ENCODE data around the gene SPAG9.
A peak's percentile ranks its signal among the peaks of the same experiment; 100 is the strongest.

DNA sequence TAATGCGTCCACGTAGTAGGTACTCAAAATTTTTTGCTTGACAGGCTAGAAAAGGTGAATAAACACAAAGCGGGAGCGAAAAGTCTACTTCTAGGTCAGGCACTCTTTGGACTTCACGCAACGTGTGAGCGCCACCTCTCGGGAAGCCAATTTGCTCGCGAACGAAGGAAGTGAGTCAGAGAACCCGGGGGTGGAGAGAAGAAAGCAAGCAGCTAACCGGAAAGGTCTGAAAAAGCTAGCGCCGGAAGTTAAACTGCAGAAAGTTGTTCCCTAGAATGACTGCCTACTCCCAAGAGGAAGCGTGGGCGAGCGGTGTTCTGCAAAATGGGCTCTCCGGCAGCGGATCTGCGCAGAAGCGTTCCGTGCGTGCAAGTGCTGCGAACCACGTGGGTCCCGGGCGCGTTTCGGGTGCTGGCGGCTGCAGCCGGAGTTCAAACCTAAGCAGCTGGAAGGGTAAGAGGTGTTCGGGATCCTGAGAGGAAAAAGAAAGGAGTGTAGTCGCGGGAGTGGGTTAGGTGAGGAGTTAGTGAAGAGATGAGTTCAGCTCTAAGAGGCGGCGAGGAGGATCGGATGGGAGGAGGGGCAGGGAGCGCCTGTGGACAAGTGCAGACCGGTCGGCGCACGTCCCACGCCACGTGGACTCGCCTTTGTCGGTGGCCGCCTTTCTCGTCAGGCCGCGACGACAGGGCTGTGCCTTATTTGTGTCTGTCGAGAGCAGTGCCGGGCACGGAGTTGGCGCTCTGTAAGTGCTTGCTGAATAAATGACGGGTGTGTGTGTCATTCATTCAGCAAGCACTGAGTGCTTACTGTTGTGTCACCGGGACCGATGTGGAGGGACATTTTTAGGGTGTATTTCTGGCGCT lies 32.8 kb upstream of the SPAG9 start, which contains the start of gene NME1:
- TF ChIP-seq FOXM1 (IDR thresholded peaks at IDR 0.05; ENCODE audit: borderline replicate concordance) = no peak
- peak; percentile 95 for TF ChIP-seq ZNF384 (IDR thresholded peaks at IDR 0.05)
- TF ChIP-seq SP1 (IDR thresholded peaks at IDR 0.05) = no peak
- TF ChIP-seq ELF4 (IDR thresholded peaks at IDR 0.05) = peak; percentile 25; the same call in 1 of the 2 replicates
- no peak for TF ChIP-seq SUZ12 (IDR thresholded peaks at IDR 0.05)
- no peak for TF ChIP-seq BHLHE40 (IDR thresholded peaks at IDR 0.05; ENCODE audit: borderline replicate concordance)
- TF ChIP-seq, protein P1, sequence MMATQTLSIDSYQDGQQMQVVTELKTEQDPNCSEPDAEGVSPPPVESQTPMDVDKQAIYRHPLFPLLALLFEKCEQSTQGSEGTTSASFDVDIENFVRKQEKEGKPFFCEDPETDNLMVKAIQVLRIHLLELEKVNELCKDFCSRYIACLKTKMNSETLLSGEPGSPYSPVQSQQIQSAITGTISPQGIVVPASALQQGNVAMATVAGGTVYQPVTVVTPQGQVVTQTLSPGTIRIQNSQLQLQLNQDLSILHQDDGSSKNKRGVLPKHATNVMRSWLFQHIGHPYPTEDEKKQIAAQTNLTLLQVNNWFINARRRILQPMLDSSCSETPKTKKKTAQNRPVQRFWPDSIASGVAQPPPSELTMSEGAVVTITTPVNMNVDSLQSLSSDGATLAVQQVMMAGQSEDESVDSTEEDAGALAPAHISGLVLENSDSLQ (IDR thresholded peaks at IDR 0.05) = peak; percentile 55
- peak; percentile 27; the same call in 1 of the 2 replicates for TF ChIP-seq NFRKB (IDR thresholded peaks at IDR 0.05)
- peak; percentile 92 for TF ChIP-seq L3MBTL2 (conservative IDR thresholded peaks at IDR 0.05)
- TF ChIP-seq CTBP1 (IDR thresholded peaks at IDR 0.05; ENCODE audit: borderline replicate concordance) = peak; percentile 97

Measured in HEK293T (cell line).